Osteocyte (in vitro differentiated cells): Measurements from ENCODE around the gene MORC2. TPM values are rescaled to one million over a fixed set of nuclear protein-coding genes. Genes with fewer than 3 reads are reported as not detected.
A peak's percentile ranks its signal among the peaks of the same experiment; 100 is the strongest.

Experiments used
- DNase-seq: peaks from one replicate; pipeline ENCODE4 v3.0.0; 2021; ENCODE audit warnings: mixed read lengths; ENCODE audit not compliant: unreplicated experiment; ENCODE audit errors: extremely low spot score
- H3K27ac Mint-ChIP-seq: one replicate; pipeline ENCODE4 v1.8.0; 2021; ENCODE audit warnings: mild to moderate bottlenecking, mixed read lengths; ENCODE audit not compliant: unreplicated experiment
- H3K27me3 Mint-ChIP-seq: one replicate; pipeline ENCODE4 v1.8.0; 2021; ENCODE audit warnings: mixed read lengths; ENCODE audit not compliant: unreplicated experiment
- H3K36me3 Mint-ChIP-seq: one replicate; pipeline ENCODE4 v1.8.0; 2021; ENCODE audit warnings: mixed read lengths; ENCODE audit not compliant: unreplicated experiment
- H3K4me1 Mint-ChIP-seq: one replicate; pipeline ENCODE4 v1.8.0; 2021; ENCODE audit warnings: mixed read lengths; ENCODE audit not compliant: unreplicated experiment
- H3K4me3 Mint-ChIP-seq: one replicate; pipeline ENCODE4 v1.8.0; 2021; ENCODE audit warnings: mild to moderate bottlenecking, moderate library complexity, mixed read lengths; ENCODE audit not compliant: unreplicated experiment
- H3K9me3 Mint-ChIP-seq: one replicate; pipeline ENCODE4 v1.8.0; 2021; ENCODE audit warnings: mixed read lengths; ENCODE audit not compliant: unreplicated experiment
- CTCF ChIP-seq: fragments of 200-600 bp; sonication (generic); IDR thresholded peaks from 2 replicates; pipeline ENCODE4 v1.5.0; 2021; ENCODE audit warnings: antibody characterized with exemption, mild to moderate bottlenecking, moderate library complexity
- total RNA-seq: library from RNA; stranded (reverse); gene quantifications from 2 replicates; pipeline ENCODE4 v1.2.1, GENCODE V29; 2021

MORC2 gene
- total RNA-seq, 1 donor from 2014 or later = 26.9 TPM

DNA sequence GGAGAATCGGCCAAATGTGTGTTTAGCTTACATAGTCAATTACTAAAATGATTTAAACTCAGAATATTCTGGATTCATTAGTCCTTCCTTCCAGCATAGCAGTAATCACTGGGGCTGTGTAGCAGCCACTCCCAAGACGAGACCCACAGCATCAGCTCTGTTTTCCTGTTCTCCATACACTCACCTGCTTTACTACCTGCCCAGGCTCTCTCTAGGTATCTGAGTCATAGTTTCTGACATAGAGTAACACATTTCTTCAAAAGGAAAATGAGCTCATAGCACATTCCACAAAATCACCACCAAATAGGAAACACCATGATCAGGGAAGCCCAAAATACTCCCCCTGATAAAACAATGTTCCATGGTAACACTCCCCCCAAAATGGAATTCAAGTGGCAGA lies 22.9 kb downstream of the MORC2 start:
- no peak for TF ChIP-seq CTCF
- Mint-ChIP-seq H3K27me3 (no peaks in the 10 kb centered on the region), H3K4me3 (no peak overlapping the region), H3K36me3 (peaks cover 57% of the 10 kb centered on the region), H3K9me3 (no peaks in the 10 kb centered on the region), H3K4me1 (no peaks in the 10 kb centered on the region), H3K27ac (no peak overlapping the region)
- DNase-seq = no peak

- H3K4me1 Mint-ChIP-seq = no peaks in the 10 kb centered on the region
- no peak for DNase-seq
- no peak overlapping the region for H3K27ac Mint-ChIP-seq
- no peaks in the 10 kb centered on the region for H3K9me3 Mint-ChIP-seq
- peaks cover 57% of the 10 kb centered on the region for H3K36me3 Mint-ChIP-seq
- H3K4me3 Mint-ChIP-seq = no peak overlapping the region
- no peak for TF ChIP-seq CTCF
- H3K27me3 Mint-ChIP-seq = no peaks in the 10 kb centered on the region
Measured at GRCh38 chr22:30944986-30945385, 23.6 kb downstream of the MORC2 start.

DNA sequence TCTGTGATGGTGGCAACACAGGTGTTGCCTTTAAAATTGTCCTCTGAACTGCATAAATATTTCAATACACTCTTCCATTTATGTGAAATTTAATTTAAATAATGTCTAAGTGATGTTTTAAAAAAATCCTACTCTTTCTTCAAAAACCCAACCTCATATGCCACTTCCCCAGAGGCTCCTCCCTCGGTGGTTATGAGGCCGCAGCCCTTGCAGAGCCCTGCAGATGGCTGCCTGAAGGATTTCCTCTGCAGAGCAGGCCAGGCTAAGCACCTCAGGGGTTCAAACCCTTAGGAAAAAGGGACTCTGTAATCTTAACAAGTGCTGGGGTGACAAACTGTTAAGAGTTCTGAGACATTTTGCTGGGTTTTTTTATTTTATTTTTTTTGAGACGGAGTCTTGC lies 25.2 kb downstream of the MORC2 start:
- no peaks in the 10 kb centered on the region for H3K9me3 Mint-ChIP-seq
- H3K36me3 Mint-ChIP-seq = peaks cover 62% of the 10 kb centered on the region
- no peak for TF ChIP-seq CTCF
- no peaks in the 10 kb centered on the region for H3K4me1 Mint-ChIP-seq
- H3K4me3 Mint-ChIP-seq = no peak overlapping the region
- H3K27me3 Mint-ChIP-seq = no peaks in the 10 kb centered on the region
- H3K27ac Mint-ChIP-seq = no peak overlapping the region
- peak; percentile 11 for DNase-seq

DNA sequence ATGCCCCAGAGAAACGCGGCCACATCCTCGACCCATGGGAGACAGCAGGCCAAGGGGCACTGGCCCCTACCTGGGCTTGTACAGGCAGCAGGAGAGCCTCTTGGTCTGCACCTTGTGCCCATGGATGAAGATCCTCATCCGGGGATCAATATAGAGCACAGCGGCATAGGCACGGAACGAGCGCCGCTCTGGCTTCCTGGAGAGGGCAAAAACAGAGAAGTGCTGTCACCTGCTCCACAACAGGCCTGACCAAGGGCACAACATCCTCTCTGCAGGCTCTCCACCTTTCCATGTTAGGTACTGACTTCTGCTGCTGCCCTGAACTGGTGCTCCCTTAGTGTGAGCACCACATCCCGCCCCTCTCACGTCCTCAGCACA lies 27.2 kb downstream of the MORC2 start:
- no peaks in the 10 kb centered on the region for H3K9me3 Mint-ChIP-seq
- no peak overlapping the region for H3K4me3 Mint-ChIP-seq
- DNase-seq = peak; percentile 81
- no peak overlapping the region for H3K27ac Mint-ChIP-seq
- no peaks in the 10 kb centered on the region for H3K4me1 Mint-ChIP-seq
- H3K27me3 Mint-ChIP-seq = no peaks in the 10 kb centered on the region
- peaks cover 74% of the 10 kb centered on the region for H3K36me3 Mint-ChIP-seq
- no peak for TF ChIP-seq CTCF

DNA sequence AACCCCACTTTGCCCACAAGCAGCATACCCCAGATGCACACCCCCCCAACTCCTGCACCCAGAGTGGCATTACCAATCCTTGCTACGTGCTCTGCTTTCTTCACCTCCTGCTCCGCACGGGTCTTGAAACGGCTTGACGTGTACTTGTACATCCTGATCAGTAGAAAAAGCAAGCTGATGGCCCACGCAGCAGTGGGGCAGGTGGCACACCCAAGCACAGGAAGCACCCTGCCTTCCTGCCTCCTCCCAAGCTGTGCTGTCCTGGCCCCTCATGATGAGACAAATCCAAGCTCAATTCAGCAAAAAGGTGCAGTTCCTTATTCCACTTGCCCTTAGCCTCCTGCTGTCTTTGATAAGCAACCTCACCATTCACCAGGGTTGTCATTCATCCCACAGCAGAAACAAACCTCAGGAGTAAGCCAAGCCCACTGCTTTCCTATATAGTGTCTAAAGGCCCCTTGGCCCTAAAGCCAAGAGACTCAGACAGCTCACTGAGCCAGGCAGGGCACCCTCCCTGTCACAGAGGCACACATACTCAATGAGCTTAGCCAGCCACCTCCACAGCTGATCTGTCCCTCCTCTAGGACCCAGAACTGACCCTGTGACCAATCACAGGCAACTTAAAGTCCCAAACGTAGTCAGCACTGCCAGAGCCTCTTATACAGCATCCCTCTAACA lies 27.8 kb downstream of the MORC2 start:
- H3K27me3 Mint-ChIP-seq = no peaks in the 10 kb centered on the region
- H3K36me3 Mint-ChIP-seq = peaks cover 73% of the 10 kb centered on the region
- no peak for TF ChIP-seq CTCF
- H3K4me3 Mint-ChIP-seq = no peak overlapping the region
- no peak overlapping the region for H3K27ac Mint-ChIP-seq
- H3K9me3 Mint-ChIP-seq = no peaks in the 10 kb centered on the region
- H3K4me1 Mint-ChIP-seq = no peaks in the 10 kb centered on the region
- peak; percentile 56 for DNase-seq
